ENCODE data around the gene MGAT3.

GRCh38 chr22:39498368-39498767 is 41.6 kb downstream of the MGAT3 start:
- TF ChIP-seq CTCF (IDR thresholded peaks at IDR 0.05; ENCODE audit: poor library complexity) (no peak), EZH2 (IDR thresholded peaks at IDR 0.05; ENCODE audit: borderline replicate concordance) (no peak)
